ENCODE data around the gene FABP1.

FABP1 gene

GRCh38 chr2:88074150-88074549 is 53.7 kb downstream of the FABP1 start:
- DNase-seq, result no peak
